HG02943 (cell line): ENCODE results near the gene SPIN2A.
"Not testable (repeated sequence)": the region's sequence is repeated elsewhere in the genome, so short reads cannot be mapped to it uniquely, and the experiment has no call there.

Experiments
- ATAC-seq: cut with Tn5 transposase; IDR thresholded peaks from one replicate; pipeline ENCODE4 v1.9.1; 2021; ENCODE audit warnings: mild to moderate bottlenecking, low read depth, moderate library complexity; ENCODE audit not compliant: unreplicated experiment

The SPIN2A gene

GRCh38 chrX:57137073-57137472, at the start of gene SPIN2A:
Gene SPIN2A (minus strand): TSS chrX:57137397. CDS start chrX:57136597, 800 bp downstream.
- not testable (repeated sequence) for ATAC-seq

DNA sequence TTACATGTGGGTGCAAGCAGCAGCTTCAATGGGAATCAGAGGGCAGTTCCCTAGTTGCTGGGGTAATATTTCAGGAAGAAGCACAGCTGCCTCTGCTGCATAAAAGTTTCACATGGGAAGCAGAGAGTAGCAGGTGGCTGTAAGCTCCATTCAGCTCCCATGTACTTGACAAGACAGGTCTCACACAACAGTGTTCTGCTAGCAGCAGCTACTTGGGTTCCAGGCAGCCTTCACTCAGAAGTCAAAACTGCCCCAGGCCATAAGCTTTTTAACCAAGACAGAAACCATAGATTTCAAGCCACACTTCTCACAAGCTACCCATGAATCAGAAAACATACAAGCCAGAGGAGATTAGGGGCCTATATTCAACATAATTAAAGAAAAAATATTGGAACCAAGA, 41.4 kb upstream of the SPIN2A start:
- no peak for ATAC-seq

DNA sequence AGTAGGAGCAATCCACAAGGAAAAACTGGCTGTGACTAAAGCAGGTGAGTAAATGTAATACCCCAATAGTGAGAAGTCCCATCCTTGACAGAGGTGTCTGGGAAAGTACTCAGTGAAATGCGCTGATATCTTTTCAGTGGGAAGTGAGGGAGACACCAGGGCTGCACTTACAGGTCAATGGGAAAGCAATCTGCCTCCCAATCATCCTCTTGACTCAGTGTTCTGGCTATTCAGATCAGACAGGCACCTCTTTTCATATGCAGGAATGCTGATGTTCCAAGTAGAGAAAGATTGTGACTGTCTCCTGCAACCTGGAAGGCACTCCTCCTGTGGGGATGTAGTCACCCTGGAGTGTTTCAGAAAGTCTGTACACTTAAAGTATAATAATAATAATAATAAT, 39.9 kb upstream of the SPIN2A start:
- no peak for ATAC-seq

DNA sequence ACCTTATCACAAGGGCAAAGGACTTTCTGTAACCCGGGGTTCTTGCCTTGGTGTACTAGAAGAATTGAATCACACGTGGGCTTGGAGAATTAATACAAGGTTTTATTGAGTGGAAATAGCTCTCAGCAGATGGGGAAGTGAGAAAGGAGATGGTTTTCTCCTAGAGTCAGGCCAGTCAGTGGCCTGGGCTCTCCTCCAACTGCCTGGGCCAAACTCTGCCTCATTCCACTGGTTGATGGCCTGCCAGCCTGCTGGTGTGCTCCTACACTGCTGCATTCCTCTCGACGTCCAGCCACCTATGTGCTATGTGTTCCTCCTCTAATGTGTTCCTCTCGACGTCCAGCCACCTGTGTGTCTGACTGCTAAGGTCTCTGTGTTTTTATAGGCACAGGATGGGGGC, 35.3 kb upstream of the SPIN2A start:
- ATAC-seq: no peak

GRCh38 chrX:57156397-57157049, 19.3 kb upstream of the SPIN2A start:
- ATAC-seq: no peak

- no peak for ATAC-seq
Measured at GRCh38 chrX:57155171-57155570, 18.0 kb upstream of the SPIN2A start.

- not testable (repeated sequence) for ATAC-seq
Measured at GRCh38 chrX:57152222-57152621, 15.0 kb upstream of the SPIN2A start.

GRCh38 chrX:57138674-57139073, 1.5 kb upstream of the SPIN2A start:
- no peak for ATAC-seq

GRCh38 chrX:57137501-57137900, 304 bp upstream of the SPIN2A start:
- ATAC-seq: no peak

DNA sequence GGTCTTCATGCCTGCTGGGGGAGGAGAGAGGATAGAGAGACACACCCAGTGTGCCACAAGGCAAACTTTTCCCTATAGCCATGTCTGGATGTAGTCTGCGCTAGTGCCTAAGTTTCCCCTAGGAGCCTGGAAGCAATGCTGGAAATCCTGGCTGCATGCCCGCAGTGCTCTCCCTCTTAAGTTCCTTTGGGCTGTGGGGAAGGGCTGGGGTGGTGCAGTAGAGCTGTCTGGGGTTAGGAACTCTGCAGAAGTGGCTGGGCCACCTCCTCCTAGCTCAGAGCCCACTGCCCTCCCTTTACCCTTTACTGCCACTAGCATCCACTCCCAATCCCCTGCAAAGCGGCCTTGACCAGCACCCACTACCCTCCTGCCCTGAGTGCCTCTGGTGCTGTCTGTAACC, 608 bp downstream of the SPIN2A start:
- not testable (repeated sequence) for ATAC-seq

- ATAC-seq: no peak
Measured at GRCh38 chrX:57135287-57135686, 1.9 kb downstream of the SPIN2A start.

GRCh38 chrX:57134702-57135101, 2.5 kb downstream of the SPIN2A start:
- ATAC-seq: no peak

- ATAC-seq: no peak
Measured at GRCh38 chrX:57133706-57134105, 3.5 kb downstream of the SPIN2A start.

DNA sequence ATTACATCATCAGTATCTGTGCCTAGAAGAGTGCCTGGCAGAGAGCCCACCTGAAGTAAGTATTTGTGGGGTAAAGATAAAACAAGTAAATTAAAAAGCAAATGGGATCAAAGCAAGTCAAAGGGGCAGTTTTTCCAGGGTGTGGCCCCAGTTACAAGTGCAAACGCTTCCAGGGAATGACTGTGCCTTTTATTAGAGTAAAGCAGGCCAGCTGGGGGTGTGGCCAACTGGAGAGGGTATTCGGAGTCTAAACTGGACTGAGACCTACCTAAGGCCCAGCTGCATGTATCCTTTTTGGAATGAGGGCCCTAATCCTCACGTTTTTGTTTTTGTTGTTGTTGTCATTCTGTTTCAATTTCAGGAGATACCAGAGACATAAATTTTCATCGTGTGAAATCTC, 3.9 kb downstream of the SPIN2A start:
- ATAC-seq: not testable (repeated sequence)

DNA sequence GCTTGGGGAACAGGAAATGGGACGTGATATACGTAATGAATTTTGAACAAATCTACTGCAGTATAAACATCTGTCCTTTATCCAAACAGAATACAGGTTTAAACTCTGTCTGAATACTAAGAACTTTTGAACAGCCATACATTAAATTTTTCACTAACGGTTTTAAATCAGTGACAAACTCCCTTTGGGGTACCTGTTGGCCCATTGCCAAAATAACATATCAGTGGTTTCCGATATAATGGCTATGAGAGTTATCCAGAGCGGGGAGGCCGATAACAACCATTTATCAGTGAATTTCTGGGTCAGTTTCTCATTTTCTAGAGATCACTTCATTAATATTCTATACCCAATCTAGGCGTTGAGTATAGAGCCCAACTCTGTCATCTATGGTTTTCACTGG, 5.2 kb downstream of the SPIN2A start:
- no peak for ATAC-seq

- ATAC-seq: no peak
Measured at GRCh38 chrX:57121816-57122215, 15.4 kb downstream of the SPIN2A start.

- peak; percentile 100 for ATAC-seq
Measured at GRCh38 chrX:57121162-57121755, 15.9 kb downstream of the SPIN2A start, which contains the start of gene SPIN2B. Gene SPIN2B (minus strand): TSS chrX:57121548.

- not testable (repeated sequence) for ATAC-seq
Measured at GRCh38 chrX:57120619-57121161, 16.5 kb downstream of the SPIN2A start.

DNA sequence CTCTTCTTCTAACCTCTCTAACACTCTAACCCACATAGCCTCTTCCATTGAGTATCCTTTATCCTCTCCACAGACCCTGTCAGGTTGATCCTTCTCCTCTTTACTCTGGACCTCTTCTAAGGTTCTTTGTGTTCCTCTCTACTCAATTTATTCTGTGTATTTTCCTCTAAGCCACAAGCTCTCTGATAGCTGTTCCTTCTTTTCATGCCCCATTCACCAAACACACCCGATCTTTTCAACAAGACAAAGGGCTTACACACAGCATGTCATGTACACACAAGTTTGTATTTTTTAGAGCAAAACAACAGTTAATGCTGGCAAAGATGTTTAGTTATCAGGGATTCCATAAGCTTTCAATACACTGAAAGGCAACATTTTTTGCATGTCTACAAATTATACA, 17.8 kb downstream of the SPIN2A start:
- ATAC-seq: no peak

GRCh38 chrX:57117566-57117965, 19.6 kb downstream of the SPIN2A start:
- ATAC-seq: not testable (repeated sequence)

DNA sequence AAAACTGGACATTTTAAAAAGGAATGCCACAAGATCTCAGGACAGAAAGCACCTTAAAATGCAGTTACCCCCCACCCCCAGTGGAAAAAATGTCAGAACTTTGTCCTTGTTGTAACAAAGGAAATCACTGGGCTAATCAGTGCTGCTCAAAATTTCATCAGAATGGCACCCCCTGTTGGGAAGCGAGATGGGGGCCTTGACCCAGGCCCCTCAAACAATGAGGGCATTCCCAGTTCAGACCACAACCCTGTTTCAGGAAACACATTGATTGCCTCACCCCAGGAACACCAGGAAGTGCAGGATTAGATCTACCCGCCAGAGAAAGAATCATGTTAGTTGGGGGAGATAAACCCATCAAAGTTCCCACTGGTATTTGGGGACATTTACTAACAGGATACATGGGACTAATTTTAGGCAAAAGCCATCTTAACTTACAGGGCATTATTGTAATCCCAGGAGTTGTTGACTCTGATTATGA, 32.2 kb downstream of the SPIN2A start:
- ATAC-seq: no peak

- ATAC-seq: no peak
Measured at GRCh38 chrX:57104406-57104805, 32.8 kb downstream of the SPIN2A start.
